GM12878 (cell line): Measurements from ENCODE around the gene RFX3. TPM values are rescaled to one million over a fixed set of nuclear protein-coding genes. Genes with fewer than 3 reads are reported as not detected.

Experiments used
- ATAC-seq: fragments of 200-7000 bp; cut with Tn5 transposase; 3 replicates; pipeline ENCODE4 v1.9.1; 2020; ENCODE audit warnings: mild to moderate bottlenecking, moderate library complexity
- BruUV-seq: library from RNA; stranded (reverse); fragments of 400-500 nt; replicated peaks from 2 replicates; lab custom pipeline; 2021; lab: Mats Ljungman, UMichigan
- CTCF ChIA-PET: fragments of 300-600 bp; sonication (Branson Sonifier 250); formaldehyde crosslinking; extraction: SDS; loops from one replicate; lab custom pipeline; 2021; ENCODE audit warnings: inconsistent platforms; lab: Yijun Ruan, JAX
- POLR2A ChIA-PET: fragments of 350-600 bp; formaldehyde crosslinking; extraction: SDS; loops from one replicate; lab custom pipeline; 2021; ENCODE audit warnings: inconsistent platforms; lab: Charles Lee
- RAD21 ChIA-PET: fragments of 300-600 bp; sonication (Branson Sonifier 250); formaldehyde crosslinking; loops from one replicate; lab custom pipeline; 2023; ENCODE audit warnings: antibody characterized with exemption; ENCODE audit not compliant: unreplicated experiment; lab: Charles Lee
- SMC1A ChIA-PET: fragments of 300-600 bp; sonication (Branson Sonifier 250); formaldehyde crosslinking; loops from one replicate; lab custom pipeline; 2023; ENCODE audit not compliant: unreplicated experiment, uncharacterized antibody; lab: Charles Lee
- DNase-seq: peaks from one replicate; pipeline ENCODE4 v3.0.0-alpha.2; 2011; ENCODE audit warnings: low read depth, low spot score
- FAIRE-seq: peaks from 3 replicates; lab custom pipeline; 2011; peaks lifted over from hg19 to GRCh38; lab: Jason Lieb, UNC
- H2AFZ ChIP-seq: 2 replicates; pipeline ENCODE4 v1.6.0; 2011; ENCODE audit warnings: low read depth, low read length, control low read depth; ENCODE audit not compliant: control insufficient read depth
- H3K27ac ChIP-seq: 2 replicates; pipeline ENCODE4 v1.5.1; 2011; ENCODE audit warnings: control low read depth; ENCODE audit not compliant: control insufficient read depth, insufficient read depth
- H3K27me3 ChIP-seq, 2 experiments: replicated peaks in 1 of 2; 2 replicates each; pipeline versions ENCODE4 v1.6.0 to v1.6.1; 2011; ENCODE audit warnings: low read length in 1 of 2; ENCODE audit not compliant: control insufficient read depth in 2 of 2, insufficient read depth in 2 of 2
- H3K36me3 ChIP-seq, 2 experiments: 2 replicates each; pipeline ENCODE4 v1.5.1; 2011; ENCODE audit warnings: low read length in 1 of 2; ENCODE audit not compliant: control insufficient read depth in 2 of 2, insufficient read depth in 2 of 2
- H3K4me1 ChIP-seq: 2 replicates; pipeline ENCODE4 v1.6.1; 2011; ENCODE audit warnings: mild to moderate bottlenecking, low read length, moderate library complexity, mixed read lengths; ENCODE audit not compliant: control insufficient read depth, insufficient read depth
- H3K4me2 ChIP-seq: 2 replicates; pipeline ENCODE4 v1.6.0; 2011; ENCODE audit warnings: control low read depth; ENCODE audit not compliant: control insufficient read depth, insufficient read depth
- H3K4me3 ChIP-seq: fragments of 200-600 bp; sonication (generic); 2 replicates; pipeline ENCODE4 v1.5.1; 2016
- H3K79me2 ChIP-seq: 2 replicates; pipeline ENCODE4 v1.6.0; 2011; ENCODE audit warnings: low read length; ENCODE audit not compliant: control insufficient read depth, insufficient read depth
- H3K9ac ChIP-seq: 2 replicates; pipeline ENCODE4 v1.8.0; 2011; ENCODE audit warnings: low read length, control low read depth, mixed read lengths; ENCODE audit not compliant: control insufficient read depth, insufficient read depth
- H3K9me3 ChIP-seq: replicated peaks from 3 replicates; pipeline ENCODE4 v1.5.1; 2011; ENCODE audit warnings: mild to moderate bottlenecking, low read length; ENCODE audit not compliant: control insufficient read depth, insufficient read depth
- H4K20me1 ChIP-seq: 2 replicates; pipeline ENCODE4 v1.6.0; 2011; ENCODE audit not compliant: control insufficient read depth, insufficient read depth
- EED ChIP-seq: sonication (generic); IDR thresholded peaks from 2 replicates; pipeline ENCODE4 v1.6.1; 2016; ENCODE audit warnings: antibody characterized with exemption, low read depth
- HCFC1 ChIP-seq: fragments of 150-350 bp; IDR thresholded peaks from 2 replicates; pipeline ENCODE4 v1.6.1; 2014; ENCODE audit warnings: low read length
- HDAC2 ChIP-seq: fragments of 200-600 bp; sonication (generic); IDR thresholded peaks from 2 replicates; pipeline ENCODE4 v1.6.1; 2017
- HDAC6 ChIP-seq: fragments of 200-600 bp; sonication (generic); IDR thresholded peaks from one replicate; pipeline ENCODE4 v1.8.0; 2017; ENCODE audit warnings: antibody characterized with exemption; ENCODE audit not compliant: unreplicated experiment
- IRF5 ChIP-seq: fragments of 450-650 bp; IDR thresholded peaks from 2 replicates; pipeline ENCODE4 v1.6.1; 2017; ENCODE audit warnings: borderline replicate concordance
- KLF5 ChIP-seq: fragments of 450-650 bp; IDR thresholded peaks from 2 replicates; pipeline ENCODE4 v1.6.1; 2014; ENCODE audit warnings: mild to moderate bottlenecking; ENCODE audit not compliant: partially characterized antibody
- NR2C2 ChIP-seq: IDR thresholded peaks from 2 replicates; pipeline ENCODE4 v1.6.1; 2011; ENCODE audit warnings: borderline replicate concordance, low read depth; ENCODE audit not compliant: control insufficient read depth, insufficient read length
- NRF1 ChIP-seq: conservative IDR thresholded peaks from 2 replicates; pipeline ENCODE4 v1.6.1; 2011; ENCODE audit warnings: mild to moderate bottlenecking, low read depth, low read length, improper control_type of control experiment
- PAX5 ChIP-seq: IDR thresholded peaks from 2 replicates; pipeline ENCODE4 v1.6.1; 2011; ENCODE audit warnings: low read depth, low read length, borderline replicate concordance
- POLR2A ChIP-seq: IDR thresholded peaks from 2 replicates; pipeline ENCODE4 v1.6.1; 2011; ENCODE audit warnings: low read depth, mild to moderate bottlenecking, low read length
- POLR2AphosphoS2 ChIP-seq: IDR thresholded peaks from 2 replicates; pipeline ENCODE4 v1.6.1; 2011; ENCODE audit warnings: low read depth, mild to moderate bottlenecking, low read length, improper control_type of control experiment, moderate library complexity
- RBBP5 ChIP-seq: fragments of 200-600 bp; sonication (generic); conservative IDR thresholded peaks from 2 replicates; pipeline ENCODE4 v1.6.1; 2016
- REST ChIP-seq: IDR thresholded peaks from 2 replicates; pipeline ENCODE4 v1.6.1; 2012; ENCODE audit warnings: mild to moderate bottlenecking, low read depth, low read length
- RUNX3 ChIP-seq: IDR thresholded peaks from 2 replicates; pipeline ENCODE4 v1.6.1; 2012; ENCODE audit warnings: low read length, inconsistent platforms
- TBL1XR1 ChIP-seq: IDR thresholded peaks from 2 replicates; pipeline ENCODE4 v1.6.1; 2012; ENCODE audit warnings: low read depth, low read length, improper control_type of control experiment
- TCF7 ChIP-seq: IDR thresholded peaks from 2 replicates; pipeline ENCODE4 v1.6.1; 2014; ENCODE audit warnings: antibody characterized with exemption, borderline replicate concordance
- USF1 ChIP-seq: IDR thresholded peaks from 2 replicates; pipeline ENCODE4 v1.6.1; 2011; ENCODE audit warnings: borderline replicate concordance, low read depth, mild to moderate bottlenecking, moderate library complexity, mixed read lengths, low read length; ENCODE audit not compliant: insufficient read depth; ENCODE audit errors: extremely low read length
- WRNIP1 ChIP-seq: IDR thresholded peaks from 2 replicates; pipeline ENCODE4 v1.6.1; 2011; ENCODE audit warnings: low read depth, low read length, improper control_type of control experiment, borderline replicate concordance
- ZNF622 ChIP-seq: fragments of 450-650 bp; IDR thresholded peaks from 2 replicates; pipeline ENCODE4 v1.6.1; 2017; ENCODE audit warnings: mild to moderate bottlenecking, inconsistent platforms
- WGBS: methylation state at CpG from one replicate; pipeline ENCODE4 v1.1.6; 2016; ENCODE audit warnings: low lambda C conversion rate; ENCODE audit not compliant: insufficient replicate concordance, insufficient coverage; ENCODE audit errors: missing lambda C conversion rate; 5-methylcytosine and 5-hydroxymethylcytosine counted together
- in situ Hi-C: fragments of 300-500 bp; cut with MboI; formaldehyde crosslinking; loops from 9 replicates; pipeline ENCODE4 v1.14.3; 2018; ENCODE audit warnings: mixed read lengths
- intact Hi-C: fragments of 100-400 bp; cut with micrococcal nuclease; formaldehyde crosslinking; loops from one replicate; pipeline ENCODE4 v1.14.2; 2022; ENCODE audit not compliant: unreplicated experiment
- polyA plus RNA-seq, 11 experiments: library from polyadenylated mRNA; depleted of rRNA in 4 of 11; unstranded in 6 of 11; stranded (reverse) in 5 of 11; fragments of >200 nt; fragmentation: Nextera tagmentation in 4 of 11; fragmentation: Illumina TruSeq in 1 of 11; extraction: Ambion mirVana in 4 of 11; extraction: Trizol in 1 of 11; gene quantifications; 1 replicate in 1 of 11; 2 replicates in 10 of 11; pipeline versions ENCODE4 v1.2.1 to v1.2.3, GENCODE V29; 2011 to 2016; ENCODE audit warnings: inconsistent platforms in 2 of 11, missing spikeins in 2 of 11, low read depth in 1 of 11
- total RNA-seq, 4 experiments: library from RNA; depleted of rRNA in 3 of 4; stranded (reverse); fragments of >200 nt in 3 of 4; fragmentation: Illumina TruSeq in 1 of 4; extraction: Trizol in 1 of 4; gene quantifications; 2 replicates each; pipeline versions ENCODE4 v1.2.1 to v1.2.3, GENCODE V29; 2013 to 2021

The RFX3 gene
- total and polyA plus RNA-seq, 10 of the 15 experiments (the other 5 are each of a cell fraction or from before 2014, with no cell fraction given): 1.2 to 26.4 (median 6.7) TPM

DNA sequence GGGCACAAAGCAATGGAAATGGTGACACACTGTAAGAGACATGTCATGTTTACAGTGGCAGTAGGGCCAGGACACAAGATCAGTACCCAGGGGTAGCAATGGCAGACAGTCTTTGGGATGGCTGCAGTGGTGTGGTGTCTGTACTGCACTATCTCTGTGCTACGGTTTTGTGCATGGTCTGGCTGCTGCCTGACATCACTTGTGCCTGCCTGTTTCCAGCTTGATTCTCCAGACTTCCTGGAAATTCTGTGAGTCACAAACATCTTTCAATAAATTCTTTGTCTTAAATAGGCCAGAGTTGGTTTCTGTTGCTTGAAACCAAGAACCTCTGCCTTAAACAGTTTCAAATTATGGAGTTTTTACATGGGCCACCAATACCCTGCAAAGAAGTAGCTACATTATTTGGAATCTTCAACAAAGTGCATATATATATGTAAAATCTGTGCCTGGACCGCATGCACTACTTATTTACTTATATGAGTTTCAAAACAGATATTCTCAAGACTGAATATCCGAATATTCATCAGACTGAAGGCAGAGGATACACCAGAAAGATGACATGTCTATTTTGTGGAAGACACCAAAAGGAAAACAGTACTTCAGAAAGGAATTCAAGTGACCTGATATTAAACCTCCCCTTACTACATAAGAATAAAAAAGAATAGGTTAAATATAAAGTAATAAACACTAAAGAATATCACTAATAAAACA, 188.1 kb downstream of the RFX3 start:
- FAIRE-seq (no peak), DNase-seq (no peak), ATAC-seq (no peak; the same call in 2 of the 3 replicates)
- in situ Hi-C loops (no loop called here), intact Hi-C loops (no loop called here)
- ChIA-PET CTCF (interaction anchor here (0.5 to 1.6 kb wide), 3 partner anchors 10 to 97 kb away, joined by 3 to 4 read pairs (median 3); no protein-coding TSS in a partner anchor), SMC1A (interaction anchor here (0.8 to 1.3 kb wide), 3 partner anchors 73 to 103 kb away, joined by 3 to 4 read pairs (median 3); no protein-coding TSS in a partner anchor), RAD21 (interaction anchor here (1.0 to 1.4 kb wide), 2 partner anchors 64 to 104 kb away, joined by 3 read pairs; no protein-coding TSS in a partner anchor), POLR2A (no interaction called here)
- Histone ChIP-seq H3K27me3 (no peaks in the 10 kb centered on the region), H3K36me3 (no peaks in the 10 kb centered on the region; a peak in 1 of 4 replicates), H3K27ac (no peak overlapping the region), H3K4me3 (no peak overlapping the region), H2AFZ (no peak overlapping the region), H3K4me2 (no peak overlapping the region), H4K20me1 (no peaks in the 10 kb centered on the region), H3K9ac (no peak overlapping the region), H3K79me2 (no peaks in the 10 kb centered on the region), H3K9me3 (no peaks in the 10 kb centered on the region; the same call in 2 of the 3 replicates), H3K4me1 (no peaks in the 10 kb centered on the region)
- WGBS: 93% methylated on average over 3 of the region's 3 CpGs
- BruUV-seq: no TSS peak
- no peak for TF ChIP-seq HDAC6
- no peak for TF ChIP-seq USF1
- TF ChIP-seq NRF1: no peak
- TF ChIP-seq POLR2AphosphoS2: no peak
- TF ChIP-seq TBL1XR1: no peak
- TF ChIP-seq HDAC2: no peak
- TF ChIP-seq PAX5: no peak
- TF ChIP-seq KLF5: no peak
- no peak for TF ChIP-seq NR2C2
- no peak for TF ChIP-seq POLR2A
- TF ChIP-seq RUNX3: no peak
- TF ChIP-seq RBBP5: no peak
- no peak for TF ChIP-seq IRF5
- TF ChIP-seq TCF7: no peak
- TF ChIP-seq REST: no peak
- TF ChIP-seq HCFC1: no peak
- TF ChIP-seq EED: no peak
- TF ChIP-seq ZNF622: no peak
- TF ChIP-seq WRNIP1: no peak
